Activated CD4-positive, alpha-beta T cell treated with anti-CD3 and anti-CD28 coated beads for 24 hours (primary cell): Measurements from ENCODE around the gene MUC5B.
"Not testable (repeated sequence)": the region's sequence is repeated elsewhere in the genome, so short reads cannot be mapped to it uniquely, and the experiment has no call there.

Experiments used
- DNase-seq, 2 donors: peaks; one replicate each; pipeline ENCODE4 v3.0.0-alpha.2; 2020; ENCODE audit warnings: low read depth in 2 of 2

MUC5B gene

GRCh38 chr11:1203505-1204271 lies 19.2 kb upstream of the MUC5B start:
- DNase-seq, result no peak

- no peak for DNase-seq
These were observed 18.3 kb upstream of the MUC5B start for GRCh38 chr11:1204381-1205101.

GRCh38 chr11:1205121-1205986 lies 17.5 kb upstream of the MUC5B start:
- DNase-seq, result no peak

- no peak for DNase-seq
These were observed 16.9 kb upstream of the MUC5B start for GRCh38 chr11:1205987-1206331.

- no peak for DNase-seq
These were observed 16.2 kb upstream of the MUC5B start for GRCh38 chr11:1206391-1207271.

GRCh38 chr11:1207401-1208143 lies 15.3 kb upstream of the MUC5B start:
- DNase-seq, result no peak

GRCh38 chr11:1208144-1208393 lies 14.8 kb upstream of the MUC5B start:
- DNase-seq, result no peak

GRCh38 chr11:1208394-1209261 lies 14.2 kb upstream of the MUC5B start:
- no peak for DNase-seq

- no peak for DNase-seq
These were observed 13.4 kb upstream of the MUC5B start for GRCh38 chr11:1209371-1210057.

GRCh38 chr11:1211838-1212237 lies 11.0 kb upstream of the MUC5B start:
- no peak for DNase-seq

- DNase-seq, result not testable (repeated sequence)
These were observed 7.0 kb upstream of the MUC5B start for GRCh38 chr11:1215826-1216225.

GRCh38 chr11:1217151-1217550 lies 5.7 kb upstream of the MUC5B start:
- no peak for DNase-seq

GRCh38 chr11:1218256-1218787 lies 4.5 kb upstream of the MUC5B start:
- DNase-seq, result no peak

- DNase-seq, result no peak
These were observed 3.9 kb upstream of the MUC5B start for GRCh38 chr11:1218788-1219445.

GRCh38 chr11:1219446-1219833 lies 3.4 kb upstream of the MUC5B start:
- DNase-seq, result no peak

GRCh38 chr11:1219834-1220815 lies 2.7 kb upstream of the MUC5B start:
- DNase-seq, result no peak

GRCh38 chr11:1220941-1221721 lies 1.7 kb upstream of the MUC5B start:
- DNase-seq, result no peak
